WTC11 (cell line): ENCODE data around the gene MRAS. TPM values are rescaled to one million over a fixed set of nuclear protein-coding genes. Genes with fewer than 3 reads are reported as not detected.

ENCODE experiments used
- ATAC-seq: fragments of 200-7000 bp; cut with Tn5 transposase; 2 replicates; pipeline ENCODE4 v1.10.0; 2021; ENCODE audit warnings: mild to moderate bottlenecking, moderate library complexity
- CTCF ChIA-PET: fragments of 300-600 bp; sonication (Branson Sonifier 250); formaldehyde crosslinking; loops from one replicate; lab custom pipeline; 2021; ENCODE audit warnings: antibody characterized with exemption; lab: Charles Lee
- POLR2A ChIA-PET: fragments of 350-600 bp; sonication (Branson Sonifier 250); formaldehyde crosslinking; loops from one replicate; lab custom pipeline; 2021; ENCODE audit warnings: antibody characterized with exemption; lab: Charles Lee
- DNase-seq: peaks from one replicate; pipeline ENCODE4 v3.0.0; 2021; ENCODE audit warnings: low spot score
- H3K27ac Mint-ChIP-seq: 2 replicates; pipeline ENCODE4 v1.8.0; 2021; ENCODE audit warnings: mixed read lengths
- H3K27me3 Mint-ChIP-seq: 2 replicates; pipeline ENCODE4 v1.8.0; 2021; ENCODE audit warnings: low read depth, mild to moderate bottlenecking, moderate library complexity, mixed read lengths
- H3K36me3 Mint-ChIP-seq: 2 replicates; pipeline ENCODE4 v1.8.0; 2021; ENCODE audit warnings: mixed read lengths
- H3K4me1 Mint-ChIP-seq: 2 replicates; pipeline ENCODE4 v1.8.0; 2022; ENCODE audit warnings: mixed read lengths
- H3K4me3 Mint-ChIP-seq: 2 replicates; pipeline ENCODE4 v1.8.0; 2021; ENCODE audit warnings: mild to moderate bottlenecking, moderate library complexity, mixed read lengths
- H3K9me3 Mint-ChIP-seq: 2 replicates; pipeline ENCODE4 v1.8.0; 2021; ENCODE audit warnings: mixed read lengths
- FOXK1 ChIP-seq: sonication (generic); formaldehyde crosslinking; IDR thresholded peaks from 2 replicates; pipeline ENCODE4 v1.8.0; 2022; ENCODE audit warnings: mild to moderate bottlenecking, moderate library complexity, missing genetic modification reagents
- JAZF1 ChIP-seq: fragments of 250-450 bp; sonication (Bioruptor Pico); IDR thresholded peaks from 2 replicates; pipeline ENCODE4 v1.9.0; 2021; ENCODE audit warnings: moderate library complexity, mild to moderate bottlenecking, inconsistent platforms
- PREB ChIP-seq: sonication (generic); formaldehyde crosslinking; IDR thresholded peaks from 2 replicates; pipeline ENCODE4 v1.8.1; 2022; ENCODE audit warnings: mild to moderate bottlenecking, missing genetic modification reagents, moderate library complexity, borderline replicate concordance
- RORB ChIP-seq: fragments of 250-450 bp; sonication (Bioruptor Pico); IDR thresholded peaks from 2 replicates; pipeline ENCODE4 v1.9.0; 2021; ENCODE audit warnings: mild to moderate bottlenecking
- ZNF219 ChIP-seq: sonication (generic); formaldehyde crosslinking; IDR thresholded peaks from 2 replicates; pipeline ENCODE4 v1.8.0; 2023; ENCODE audit warnings: missing genetic modification reagents, mild to moderate bottlenecking, borderline replicate concordance
- ZNF281 ChIP-seq: sonication (generic); formaldehyde crosslinking; IDR thresholded peaks from 2 replicates; pipeline ENCODE4 v1.8.0; 2023; ENCODE audit warnings: mild to moderate bottlenecking, missing genetic modification reagents
- ZNF425 ChIP-seq: fragments of 250-450 bp; sonication (Bioruptor Pico); conservative IDR thresholded peaks from 2 replicates; pipeline ENCODE4 v1.9.0; 2021; ENCODE audit warnings: mild to moderate bottlenecking
- ZSCAN18 ChIP-seq: fragments of 250-450 bp; sonication (Bioruptor Pico); IDR thresholded peaks from 2 replicates; pipeline ENCODE4 v2.1.2; 2022; ENCODE audit warnings: mild to moderate bottlenecking, moderate library complexity
- total RNA-seq: library from RNA; stranded (reverse); gene quantifications from 3 replicates; pipeline ENCODE4 v1.2.3, GENCODE V29; 2021
- TF ChIP-seq, protein P1 (sequence below): fragments of 250-450 bp; sonication (Bioruptor Pico); IDR thresholded peaks from 2 replicates; pipeline ENCODE4 v1.9.0; 2021; ENCODE audit warnings: mild to moderate bottlenecking, borderline replicate concordance
- TF ChIP-seq, protein P2 (sequence below): sonication (generic); formaldehyde crosslinking; IDR thresholded peaks from 2 replicates; pipeline ENCODE4 v1.8.1; 2023; ENCODE audit warnings: mild to moderate bottlenecking, missing genetic modification reagents, borderline replicate concordance
- TF ChIP-seq, protein P3 (sequence below): fragments of 250-450 bp; sonication (Bioruptor Pico); IDR thresholded peaks from 2 replicates; pipeline ENCODE4 v1.9.0; 2021; ENCODE audit warnings: mild to moderate bottlenecking
- TF ChIP-seq, protein P4 (sequence below): sonication (generic); formaldehyde crosslinking; IDR thresholded peaks from 2 replicates; pipeline ENCODE4 v1.8.1; 2023; ENCODE audit warnings: mild to moderate bottlenecking, missing genetic modification reagents, moderate library complexity

Gene MRAS
- total RNA-seq, 1 experiment from 2014 or later, result 14.8 TPM

- TF ChIP-seq, protein P1, sequence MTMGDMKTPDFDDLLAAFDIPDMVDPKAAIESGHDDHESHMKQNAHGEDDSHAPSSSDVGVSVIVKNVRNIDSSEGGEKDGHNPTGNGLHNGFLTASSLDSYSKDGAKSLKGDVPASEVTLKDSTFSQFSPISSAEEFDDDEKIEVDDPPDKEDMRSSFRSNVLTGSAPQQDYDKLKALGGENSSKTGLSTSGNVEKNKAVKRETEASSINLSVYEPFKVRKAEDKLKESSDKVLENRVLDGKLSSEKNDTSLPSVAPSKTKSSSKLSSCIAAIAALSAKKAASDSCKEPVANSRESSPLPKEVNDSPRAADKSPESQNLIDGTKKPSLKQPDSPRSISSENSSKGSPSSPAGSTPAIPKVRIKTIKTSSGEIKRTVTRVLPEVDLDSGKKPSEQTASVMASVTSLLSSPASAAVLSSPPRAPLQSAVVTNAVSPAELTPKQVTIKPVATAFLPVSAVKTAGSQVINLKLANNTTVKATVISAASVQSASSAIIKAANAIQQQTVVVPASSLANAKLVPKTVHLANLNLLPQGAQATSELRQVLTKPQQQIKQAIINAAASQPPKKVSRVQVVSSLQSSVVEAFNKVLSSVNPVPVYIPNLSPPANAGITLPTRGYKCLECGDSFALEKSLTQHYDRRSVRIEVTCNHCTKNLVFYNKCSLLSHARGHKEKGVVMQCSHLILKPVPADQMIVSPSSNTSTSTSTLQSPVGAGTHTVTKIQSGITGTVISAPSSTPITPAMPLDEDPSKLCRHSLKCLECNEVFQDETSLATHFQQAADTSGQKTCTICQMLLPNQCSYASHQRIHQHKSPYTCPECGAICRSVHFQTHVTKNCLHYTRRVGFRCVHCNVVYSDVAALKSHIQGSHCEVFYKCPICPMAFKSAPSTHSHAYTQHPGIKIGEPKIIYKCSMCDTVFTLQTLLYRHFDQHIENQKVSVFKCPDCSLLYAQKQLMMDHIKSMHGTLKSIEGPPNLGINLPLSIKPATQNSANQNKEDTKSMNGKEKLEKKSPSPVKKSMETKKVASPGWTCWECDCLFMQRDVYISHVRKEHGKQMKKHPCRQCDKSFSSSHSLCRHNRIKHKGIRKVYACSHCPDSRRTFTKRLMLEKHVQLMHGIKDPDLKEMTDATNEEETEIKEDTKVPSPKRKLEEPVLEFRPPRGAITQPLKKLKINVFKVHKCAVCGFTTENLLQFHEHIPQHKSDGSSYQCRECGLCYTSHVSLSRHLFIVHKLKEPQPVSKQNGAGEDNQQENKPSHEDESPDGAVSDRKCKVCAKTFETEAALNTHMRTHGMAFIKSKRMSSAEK, result no peak
- no peak for TF ChIP-seq JAZF1 (CRISPR knock-in tag)
- TF ChIP-seq, all 79 proteins: peak for 0
These were observed 30.0 kb downstream of the MRAS start (continued) for GRCh38 chr3:138378331-138378730.

- POLR2A ChIA-PET, result no interaction called here
- Mint-ChIP-seq H3K4me1 (peaks cover 6% of the 10 kb centered on the region), H3K27ac (no peak overlapping the region), H3K36me3 (peaks cover 4% of the 10 kb centered on the region; the same call in 1 of the 2 replicates), H3K27me3 (no peaks in the 10 kb centered on the region), H3K9me3 (no peaks in the 10 kb centered on the region), H3K4me3 (no peak overlapping the region)
- DNase-seq (no peak), ATAC-seq (no peak)
- TF ChIP-seq FOXK1 (CRISPR knock-in tag), result no peak
- TF ChIP-seq ZNF281, result no peak
- TF ChIP-seq, protein P2, sequence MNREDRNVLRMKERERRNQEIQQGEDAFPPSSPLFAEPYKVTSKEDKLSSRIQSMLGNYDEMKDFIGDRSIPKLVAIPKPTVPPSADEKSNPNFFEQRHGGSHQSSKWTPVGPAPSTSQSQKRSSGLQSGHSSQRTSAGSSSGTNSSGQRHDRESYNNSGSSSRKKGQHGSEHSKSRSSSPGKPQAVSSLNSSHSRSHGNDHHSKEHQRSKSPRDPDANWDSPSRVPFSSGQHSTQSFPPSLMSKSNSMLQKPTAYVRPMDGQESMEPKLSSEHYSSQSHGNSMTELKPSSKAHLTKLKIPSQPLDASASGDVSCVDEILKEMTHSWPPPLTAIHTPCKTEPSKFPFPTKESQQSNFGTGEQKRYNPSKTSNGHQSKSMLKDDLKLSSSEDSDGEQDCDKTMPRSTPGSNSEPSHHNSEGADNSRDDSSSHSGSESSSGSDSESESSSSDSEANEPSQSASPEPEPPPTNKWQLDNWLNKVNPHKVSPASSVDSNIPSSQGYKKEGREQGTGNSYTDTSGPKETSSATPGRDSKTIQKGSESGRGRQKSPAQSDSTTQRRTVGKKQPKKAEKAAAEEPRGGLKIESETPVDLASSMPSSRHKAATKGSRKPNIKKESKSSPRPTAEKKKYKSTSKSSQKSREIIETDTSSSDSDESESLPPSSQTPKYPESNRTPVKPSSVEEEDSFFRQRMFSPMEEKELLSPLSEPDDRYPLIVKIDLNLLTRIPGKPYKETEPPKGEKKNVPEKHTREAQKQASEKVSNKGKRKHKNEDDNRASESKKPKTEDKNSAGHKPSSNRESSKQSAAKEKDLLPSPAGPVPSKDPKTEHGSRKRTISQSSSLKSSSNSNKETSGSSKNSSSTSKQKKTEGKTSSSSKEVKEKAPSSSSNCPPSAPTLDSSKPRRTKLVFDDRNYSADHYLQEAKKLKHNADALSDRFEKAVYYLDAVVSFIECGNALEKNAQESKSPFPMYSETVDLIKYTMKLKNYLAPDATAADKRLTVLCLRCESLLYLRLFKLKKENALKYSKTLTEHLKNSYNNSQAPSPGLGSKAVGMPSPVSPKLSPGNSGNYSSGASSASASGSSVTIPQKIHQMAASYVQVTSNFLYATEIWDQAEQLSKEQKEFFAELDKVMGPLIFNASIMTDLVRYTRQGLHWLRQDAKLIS (CRISPR knock-in tag), result no peak
- TF ChIP-seq ZSCAN18 (CRISPR knock-in tag), result no peak
- TF ChIP-seq ZNF219 (CRISPR knock-in tag), result no peak
- CTCF ChIA-PET, result no interaction called here
These were observed 30.6 kb downstream of the MRAS start for GRCh38 chr3:138378990-138379389.

GRCh38 chr3:138381413-138381901, 33.1 kb downstream of the MRAS start:
- Mint-ChIP-seq H3K9me3 (no peaks in the 10 kb centered on the region), H3K4me3 (no peak overlapping the region), H3K4me1 (peaks cover 6% of the 10 kb centered on the region), H3K27me3 (no peaks in the 10 kb centered on the region; the same call in 1 of the 2 replicates), H3K36me3 (no peaks in the 10 kb centered on the region), H3K27ac (0 out of 2 replicates have a peak overlapping the region, but pooled peaks have one; percentile 5)
- no peak; the same call in 1 of the 2 replicates for ATAC-seq
- DNase-seq, result no peak
- CTCF ChIA-PET, result interaction anchor here (0.7 kb wide), 1 partner anchor 98 kb away, joined by 3 read pairs; no protein-coding TSS in a partner anchor
- POLR2A ChIA-PET, result no interaction called here
- TF ChIP-seq PREB (CRISPR knock-in tag), result no peak
- no peak for TF ChIP-seq RORB
- TF ChIP-seq ZNF425 (CRISPR knock-in tag), result no peak
- TF ChIP-seq, protein P3, sequence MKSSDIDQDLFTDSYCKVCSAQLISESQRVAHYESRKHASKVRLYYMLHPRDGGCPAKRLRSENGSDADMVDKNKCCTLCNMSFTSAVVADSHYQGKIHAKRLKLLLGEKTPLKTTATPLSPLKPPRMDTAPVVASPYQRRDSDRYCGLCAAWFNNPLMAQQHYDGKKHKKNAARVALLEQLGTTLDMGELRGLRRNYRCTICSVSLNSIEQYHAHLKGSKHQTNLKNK (CRISPR knock-in tag), result no peak
- TF ChIP-seq, protein P4, sequence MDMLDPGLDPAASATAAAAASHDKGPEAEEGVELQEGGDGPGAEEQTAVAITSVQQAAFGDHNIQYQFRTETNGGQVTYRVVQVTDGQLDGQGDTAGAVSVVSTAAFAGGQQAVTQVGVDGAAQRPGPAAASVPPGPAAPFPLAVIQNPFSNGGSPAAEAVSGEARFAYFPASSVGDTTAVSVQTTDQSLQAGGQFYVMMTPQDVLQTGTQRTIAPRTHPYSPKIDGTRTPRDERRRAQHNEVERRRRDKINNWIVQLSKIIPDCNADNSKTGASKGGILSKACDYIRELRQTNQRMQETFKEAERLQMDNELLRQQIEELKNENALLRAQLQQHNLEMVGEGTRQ (CRISPR knock-in tag), result no peak
